GM12891 (cell line): ENCODE data around the gene CCDC137.
A peak's percentile ranks its signal among the peaks of the same experiment; 100 is the strongest.

Experiments
- DNase-seq: peaks from one replicate; pipeline ENCODE4 v3.0.0; 2011; ENCODE audit warnings: low spot score; ENCODE audit not compliant: insufficient read length
- FAIRE-seq: peaks from 2 replicates; lab custom pipeline; 2011; peaks lifted over from hg19 to GRCh38; lab: Jason Lieb, UNC
- PAX5 ChIP-seq: IDR thresholded peaks from 2 replicates; pipeline ENCODE4 v1.6.1; 2011; ENCODE audit warnings: low read length, moderate library complexity, mild to moderate bottlenecking; ENCODE audit not compliant: insufficient read depth, severe bottlenecking
- POLR2A ChIP-seq: IDR thresholded peaks from 2 replicates; pipeline ENCODE4 v1.6.1; 2011; ENCODE audit warnings: low read depth, low read length, control low read depth
- POLR2AphosphoS5 ChIP-seq: IDR thresholded peaks from 2 replicates; pipeline ENCODE4 v1.6.1; 2011; ENCODE audit warnings: low read depth, low read length, control low read depth
- POU2F2 ChIP-seq: IDR thresholded peaks from 2 replicates; pipeline ENCODE4 v1.6.1; 2011; ENCODE audit warnings: low read depth, mild to moderate bottlenecking, control low read depth, low read length, moderate library complexity
- SPI1 ChIP-seq: IDR thresholded peaks from 2 replicates; pipeline ENCODE4 v1.6.1; 2011; ENCODE audit warnings: low read depth, low read length, control low read depth
- TAF1 ChIP-seq: IDR thresholded peaks from 2 replicates; pipeline ENCODE4 v1.6.1; 2011; ENCODE audit warnings: low read depth, low read length, control low read depth

The CCDC137 gene

DNA sequence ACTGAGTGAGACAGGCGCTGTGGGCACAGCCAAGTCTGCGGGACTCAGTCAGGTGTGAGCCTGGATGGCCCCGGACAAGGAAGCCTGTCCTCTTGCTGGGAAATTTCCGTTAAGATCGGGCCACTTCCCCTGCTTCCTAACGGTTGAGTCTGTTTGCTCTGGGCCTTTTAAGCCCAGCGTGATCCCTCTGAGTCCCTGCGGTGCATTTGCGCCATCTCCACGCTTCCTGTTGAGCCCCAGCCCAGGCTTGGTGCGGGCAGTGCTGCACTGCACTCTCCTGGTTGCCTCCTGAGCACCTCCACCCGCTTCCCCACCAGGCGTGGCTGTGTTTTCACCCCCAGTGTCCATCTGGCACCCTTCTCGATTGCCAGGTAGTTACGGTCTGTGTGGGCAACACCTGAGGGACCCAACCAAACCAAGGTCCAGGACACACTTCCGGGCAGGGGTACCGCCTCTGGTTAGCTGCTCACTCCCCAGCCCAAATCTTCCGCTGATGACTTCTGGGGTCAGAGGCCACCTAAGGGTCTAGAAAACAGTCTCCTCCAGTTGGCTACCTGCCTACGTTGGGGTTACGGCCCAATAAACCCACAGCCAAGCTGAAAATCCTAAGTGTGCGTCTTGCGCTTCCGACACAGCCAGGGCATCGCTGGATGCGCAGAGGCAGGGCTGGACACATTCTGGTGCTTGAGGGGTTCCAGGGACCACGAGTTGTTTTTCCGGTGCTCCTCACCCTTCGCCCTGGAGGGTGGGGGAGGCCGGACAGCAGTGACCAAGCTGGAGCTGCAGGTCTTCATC is 44.2 kb downstream of the CCDC137 start:
- no peak; the same call in 1 of the 2 replicates for TF ChIP-seq POLR2A
- TF ChIP-seq PAX5, result no peak
- TF ChIP-seq TAF1, result no peak
- TF ChIP-seq SPI1, result no peak
- TF ChIP-seq POU2F2, result no peak
- TF ChIP-seq POLR2AphosphoS5, result peak; percentile 10; the same call in 1 of the 2 replicates
- FAIRE-seq, result peak; percentile 28
- DNase-seq, result no peak

DNA sequence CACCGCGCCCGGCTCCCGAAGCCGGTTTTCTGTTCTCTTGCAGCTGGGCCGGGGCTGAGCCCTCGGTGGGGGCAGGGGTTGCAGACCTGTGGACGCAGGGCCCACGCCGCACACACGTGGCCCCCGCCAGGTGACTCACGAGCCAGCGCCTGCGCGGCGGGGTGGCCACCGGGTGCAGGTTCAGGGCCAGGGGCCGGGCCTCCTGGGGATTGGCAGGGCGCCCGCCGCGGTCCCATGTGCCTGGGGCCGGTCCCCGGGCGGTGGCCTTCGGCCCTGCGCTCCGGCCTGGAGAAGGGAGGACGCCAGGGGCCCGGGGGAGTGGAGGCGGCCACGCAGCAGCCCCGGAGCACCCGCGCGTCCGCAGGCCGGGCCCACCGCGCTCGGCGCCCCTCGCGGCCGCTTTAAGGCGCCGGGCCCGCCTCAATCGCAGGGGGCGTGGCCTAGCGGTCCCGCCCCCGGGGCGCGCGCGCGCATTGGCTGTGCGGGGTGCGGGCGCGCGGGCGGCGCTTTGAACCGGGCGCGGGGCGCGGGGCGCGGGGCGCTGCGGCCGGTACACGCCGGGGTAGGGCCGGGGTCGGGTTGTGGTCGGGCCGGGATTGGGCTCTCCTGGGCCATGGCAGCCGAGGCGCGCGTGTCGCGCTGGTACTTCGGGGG is 45.4 kb downstream of the CCDC137 start, which contains the start of gene SLC25A10:
Gene SLC25A10, plus strand, starts transcription at position 471 of the 654 bp plus-strand sequence. Its CDS starts 143 bp downstream, at position 614.
- peak; percentile 71 for FAIRE-seq
- TF ChIP-seq PAX5, result no peak
- 0 out of 2 replicates have a peak, but pooled peaks have one; percentile 29 for TF ChIP-seq TAF1
- DNase-seq, result peak; percentile 94

- TF ChIP-seq TAF1 (no peak), PAX5 (no peak), POLR2AphosphoS5 (peak; percentile 46; the same call in 1 of the 2 replicates), POLR2A (no peak), POU2F2 (no peak)
- peak; percentile 53 for DNase-seq
Measured at GRCh38 chr17:81712468-81713003, 46.0 kb downstream of the CCDC137 start.

GRCh38 chr17:81713004-81713555 is 46.5 kb downstream of the CCDC137 start:
- DNase-seq, result no peak
- TF ChIP-seq POU2F2 (no peak), TAF1 (no peak), POLR2A (no peak), POLR2AphosphoS5 (no peak; the same call in 1 of the 2 replicates), SPI1 (no peak), PAX5 (no peak)
- no peak for FAIRE-seq

More at GRCh38 chr17:81712468-81713003, 46.0 kb downstream of the CCDC137 start:
- no peak for FAIRE-seq

GRCh38 chr17:81713556-81714411 is 47.2 kb downstream of the CCDC137 start:
- DNase-seq (no peak), FAIRE-seq (no peak)
- TF ChIP-seq POU2F2, result no peak
- TF ChIP-seq POLR2AphosphoS5, result no peak
- TF ChIP-seq SPI1, result no peak
- TF ChIP-seq POLR2A, result no peak
- no peak for TF ChIP-seq TAF1
- TF ChIP-seq PAX5, result no peak

- FAIRE-seq, result no peak
- DNase-seq, result no peak
- no peak for TF ChIP-seq TAF1
- TF ChIP-seq POLR2AphosphoS5, result no peak
- no peak for TF ChIP-seq SPI1
- no peak for TF ChIP-seq POU2F2
- no peak; the same call in 1 of the 2 replicates for TF ChIP-seq POLR2A
- TF ChIP-seq PAX5, result no peak
Measured at GRCh38 chr17:81714412-81715106, 48.0 kb downstream of the CCDC137 start.

GRCh38 chr17:81715107-81715871 is 48.8 kb downstream of the CCDC137 start:
- no peak for FAIRE-seq
- no peak for DNase-seq
- TF ChIP-seq POLR2AphosphoS5 (no peak), TAF1 (no peak), POLR2A (no peak; the same call in 1 of the 2 replicates), POU2F2 (no peak), SPI1 (no peak)
